Astrocyte of the cerebellum (primary cell): ENCODE results near the gene IFNA8.
A peak's percentile ranks its signal among the peaks of the same experiment; 100 is the strongest.

Experiments
- DNase-seq: peaks from one replicate; pipeline ENCODE4 v3.0.0-alpha.2; 2011; ENCODE audit warnings: low read depth
- H3K4me3 ChIP-seq: 2 replicates; pipeline ENCODE4 v1.5.1; 2011; ENCODE audit warnings: mild to moderate bottlenecking, low read depth, low read length, moderate library complexity
- in situ Hi-C: cut with HindIII; loops from 2 replicates; pipeline ENCODE4 v1.10.0; 2017; ENCODE audit warnings: low sequenced_read_pairs
- TF ChIP-seq, protein P1 (sequence below): IDR thresholded peaks from 2 replicates; pipeline ENCODE4 v1.5.1; 2012; ENCODE audit warnings: low read length, low read depth, moderate library complexity, mild to moderate bottlenecking; ENCODE audit errors: missing control alignments

The IFNA8 gene

DNA sequence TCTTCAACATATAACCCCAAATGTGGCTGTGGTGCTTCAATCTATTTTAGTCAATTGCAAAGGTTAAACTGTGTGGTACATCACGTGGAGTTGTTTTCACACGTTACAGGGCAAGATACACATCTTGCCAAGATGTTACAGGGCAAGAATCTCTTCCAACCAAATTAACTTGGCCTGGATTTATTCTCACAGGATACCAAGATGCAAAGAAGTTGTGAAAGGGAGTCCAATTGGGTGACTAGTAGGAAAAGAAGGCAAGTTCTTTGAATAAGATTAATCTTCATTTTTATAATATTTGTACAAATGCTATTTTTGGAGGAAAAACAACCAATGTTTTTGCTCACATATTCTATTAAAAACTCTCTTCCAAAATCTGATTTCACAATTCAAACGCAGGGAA, 4.8 kb upstream of the IFNA8 start:
- no peak overlapping the region for H3K4me3 ChIP-seq
- TF ChIP-seq, protein P1, sequence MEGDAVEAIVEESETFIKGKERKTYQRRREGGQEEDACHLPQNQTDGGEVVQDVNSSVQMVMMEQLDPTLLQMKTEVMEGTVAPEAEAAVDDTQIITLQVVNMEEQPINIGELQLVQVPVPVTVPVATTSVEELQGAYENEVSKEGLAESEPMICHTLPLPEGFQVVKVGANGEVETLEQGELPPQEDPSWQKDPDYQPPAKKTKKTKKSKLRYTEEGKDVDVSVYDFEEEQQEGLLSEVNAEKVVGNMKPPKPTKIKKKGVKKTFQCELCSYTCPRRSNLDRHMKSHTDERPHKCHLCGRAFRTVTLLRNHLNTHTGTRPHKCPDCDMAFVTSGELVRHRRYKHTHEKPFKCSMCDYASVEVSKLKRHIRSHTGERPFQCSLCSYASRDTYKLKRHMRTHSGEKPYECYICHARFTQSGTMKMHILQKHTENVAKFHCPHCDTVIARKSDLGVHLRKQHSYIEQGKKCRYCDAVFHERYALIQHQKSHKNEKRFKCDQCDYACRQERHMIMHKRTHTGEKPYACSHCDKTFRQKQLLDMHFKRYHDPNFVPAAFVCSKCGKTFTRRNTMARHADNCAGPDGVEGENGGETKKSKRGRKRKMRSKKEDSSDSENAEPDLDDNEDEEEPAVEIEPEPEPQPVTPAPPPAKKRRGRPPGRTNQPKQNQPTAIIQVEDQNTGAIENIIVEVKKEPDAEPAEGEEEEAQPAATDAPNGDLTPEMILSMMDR: no peak
- no peak for DNase-seq
- in situ Hi-C loops: loop anchor here (5.0 kb wide), 1 partner anchor 72 kb away; no protein-coding TSS in a partner anchor

DNA sequence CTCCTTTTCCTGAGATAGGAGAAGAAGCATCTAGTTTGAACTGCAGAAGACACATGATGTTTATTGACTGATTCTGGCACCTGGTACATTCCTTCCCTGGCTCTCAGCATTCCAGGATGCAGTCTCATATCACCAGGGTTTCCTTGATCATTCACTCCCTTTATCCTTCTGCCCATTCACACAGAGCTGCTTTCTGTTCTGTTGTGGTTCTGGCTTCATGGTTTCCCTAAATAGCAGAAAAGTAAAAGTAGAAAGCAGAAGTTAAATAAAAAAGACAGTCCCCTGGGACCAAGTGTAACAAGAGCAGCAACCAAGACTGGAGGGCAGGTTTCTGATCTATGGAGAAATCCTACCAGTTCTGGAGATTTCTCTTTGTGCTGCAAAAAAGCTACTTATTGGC, 3.2 kb downstream of the IFNA8 start:
- DNase-seq: no peak
- H3K4me3 ChIP-seq: no peak overlapping the region
- in situ Hi-C loops: no loop called here
- TF ChIP-seq, protein P1: no peak

DNA sequence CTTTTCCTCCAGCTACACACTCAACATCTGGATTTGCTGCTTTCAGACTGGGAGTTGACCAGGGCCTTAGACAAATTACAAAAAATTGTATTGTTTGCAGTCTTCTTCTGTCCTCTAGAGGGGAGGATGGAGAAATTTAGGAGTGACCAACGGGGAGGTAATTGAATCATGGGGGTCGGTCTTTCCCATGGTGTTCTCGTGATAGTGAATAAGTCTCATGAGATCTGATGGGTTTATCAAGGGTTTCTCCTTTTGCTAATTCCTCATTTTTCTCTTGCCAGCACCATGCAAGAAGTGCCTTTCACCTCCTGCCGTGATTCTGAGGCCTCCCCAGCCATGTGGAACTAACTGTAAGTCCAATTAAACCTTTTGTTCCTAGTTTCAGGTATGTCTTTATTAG, 4.2 kb downstream of the IFNA8 start:
- TF ChIP-seq, protein P1: no peak
- DNase-seq: no peak
- H3K4me3 ChIP-seq: no peak overlapping the region
- in situ Hi-C loops: no loop called here

DNA sequence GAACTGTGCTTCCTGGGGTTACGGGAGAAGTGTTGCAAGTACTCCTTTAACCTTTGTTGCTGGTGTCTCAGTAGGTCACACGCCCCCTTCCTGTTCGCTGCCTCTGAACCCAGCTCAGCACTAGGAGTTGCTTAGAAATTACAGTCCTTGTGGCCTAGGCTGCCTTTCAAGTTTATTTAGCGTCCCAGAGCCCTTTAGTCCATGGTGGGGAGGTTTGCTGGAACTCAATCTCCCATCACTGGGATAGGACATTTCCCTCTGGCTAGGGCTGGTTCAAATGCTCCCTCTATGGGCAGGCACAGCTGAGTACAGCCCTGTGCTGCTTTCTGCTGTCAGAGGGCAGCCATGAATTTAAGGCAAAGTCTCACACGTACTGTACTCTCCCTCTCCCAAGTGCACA, 4.7 kb downstream of the IFNA8 start:
- no peak for DNase-seq
- H3K4me3 ChIP-seq: no peak overlapping the region
- TF ChIP-seq, protein P1: no peak
- in situ Hi-C loops: no loop called here

DNA sequence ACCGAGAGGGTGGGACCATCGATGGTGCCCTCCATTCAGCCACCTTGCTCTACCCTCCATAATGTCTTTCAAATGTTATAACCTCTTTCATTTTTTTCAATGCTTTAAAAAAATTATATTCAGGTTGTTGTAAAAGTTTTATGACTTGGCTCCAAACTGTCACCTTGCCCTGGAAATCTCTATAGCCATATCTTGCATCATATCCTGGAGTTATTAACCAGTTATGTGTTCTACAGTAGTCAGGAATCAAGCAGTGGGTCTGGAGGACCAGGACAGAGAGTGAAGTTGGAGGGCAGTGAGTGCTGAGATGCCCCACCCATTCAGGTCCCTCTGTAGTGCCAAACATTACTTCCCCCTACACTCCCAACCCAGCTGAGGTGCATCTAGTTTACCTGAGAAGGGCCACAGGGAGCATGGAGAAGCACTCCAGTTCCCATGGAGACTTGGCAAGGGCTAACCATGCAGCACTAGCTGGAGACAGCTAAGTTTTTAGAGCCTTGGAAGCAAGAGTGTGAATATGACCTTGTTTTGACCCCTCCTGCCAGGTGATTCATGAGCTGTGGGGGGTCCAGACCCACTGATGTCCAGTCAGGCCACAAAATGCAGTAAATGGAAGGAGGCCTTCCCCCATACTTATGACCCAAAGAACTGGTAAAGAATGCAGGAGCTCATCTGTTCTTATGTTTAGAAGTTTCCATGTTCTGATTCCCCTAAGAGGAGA, 5.5 kb downstream of the IFNA8 start:
- no peak overlapping the region for H3K4me3 ChIP-seq
- TF ChIP-seq, protein P1: no peak
- DNase-seq: no peak
- in situ Hi-C loops: no loop called here

DNA sequence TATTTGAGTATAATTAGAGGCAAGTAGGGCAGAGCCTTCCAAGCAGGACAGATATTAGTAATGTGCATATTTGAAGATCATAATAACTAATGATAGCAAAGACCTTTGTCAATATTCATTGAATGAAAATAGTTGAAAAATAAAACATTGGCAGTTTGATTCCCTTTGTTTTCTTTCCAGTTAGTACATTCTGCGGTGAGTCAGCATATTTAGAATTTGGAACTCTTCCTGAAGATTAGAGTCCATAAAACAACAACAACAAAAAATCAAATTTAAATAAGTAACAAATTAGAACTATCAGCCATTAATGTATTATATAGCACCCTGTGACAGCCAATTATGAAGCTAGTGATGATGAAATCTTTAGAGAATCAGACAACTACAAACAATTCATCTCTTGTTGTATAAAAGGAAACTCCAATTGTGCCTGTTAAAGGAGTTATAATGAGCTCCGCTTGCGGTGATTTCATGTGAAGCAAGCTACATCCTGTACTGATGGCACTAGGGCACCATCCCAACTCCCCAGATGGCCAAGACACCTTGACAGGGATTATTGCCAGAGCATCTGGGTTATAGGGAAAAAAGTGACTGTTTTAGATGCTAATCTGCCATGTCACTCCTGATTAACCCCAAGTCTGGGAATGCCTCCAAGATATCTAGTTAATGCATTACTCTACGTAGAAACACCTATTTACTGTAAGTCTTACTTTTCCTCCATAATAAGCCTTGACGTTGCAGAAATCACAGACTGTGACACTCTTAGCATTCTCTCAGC, 6.8 kb downstream of the IFNA8 start:
- in situ Hi-C loops: no loop called here
- DNase-seq: peak; percentile 63
- TF ChIP-seq, protein P1: no peak
- H3K4me3 ChIP-seq: no peak overlapping the region
